CD14-positive monocyte (primary cell): ENCODE results near the gene NEDD8. TPM values are rescaled to one million over a fixed set of nuclear protein-coding genes. Genes with fewer than 3 reads are reported as not detected.

Experiments
- DNase-seq, 3 donors: peaks; one replicate each; pipeline ENCODE4 v3.0.0-alpha.2; 2011 to 2022
- H2AFZ ChIP-seq: 2 replicates; pipeline ENCODE4 v1.6.0; 2012; ENCODE audit warnings: mild to moderate bottlenecking, low read depth, low read length, inconsistent platforms; ENCODE audit not compliant: insufficient read depth, poor library complexity, severe bottlenecking
- H3K27ac ChIP-seq, 2 donors: 1 replicate in 1 of 2; 2 replicates in 1 of 2; pipeline ENCODE4 v1.5.1; 2012 to 2013; ENCODE audit warnings: low read length in 2 of 2, control low read depth in 1 of 2, inconsistent platforms in 1 of 2, low read depth in 1 of 2, mild to moderate bottlenecking in 1 of 2
- H3K27me3 ChIP-seq, 2 donors: one replicate each; pipeline versions ENCODE4 v1.6.0 to v1.6.1; 2011 to 2013; ENCODE audit warnings: low read length in 2 of 2; ENCODE audit not compliant: control insufficient read depth in 2 of 2, insufficient read depth in 2 of 2
- H3K36me3 ChIP-seq, 2 donors: replicated peaks in 1 of 2; 1 replicate in 1 of 2; 2 replicates in 1 of 2; pipeline versions ENCODE4 v1.5.1 to v1.6.1; 2012 to 2013; ENCODE audit warnings: low read length in 2 of 2, control low read depth in 1 of 2, inconsistent platforms in 1 of 2, mild to moderate bottlenecking in 1 of 2; ENCODE audit not compliant: insufficient read depth in 2 of 2, control insufficient read depth in 1 of 2
- H3K4me1 ChIP-seq, 2 donors: 1 replicate in 1 of 2; 2 replicates in 1 of 2; pipeline versions ENCODE4 v1.5.1 to v1.6.1; 2012 to 2013; ENCODE audit warnings: low read length in 2 of 2, control low read depth in 1 of 2, inconsistent platforms in 1 of 2, mild to moderate bottlenecking in 1 of 2, moderate library complexity in 1 of 2; ENCODE audit not compliant: insufficient read depth in 2 of 2, control insufficient read depth in 1 of 2
- H3K4me2 ChIP-seq: replicated peaks from 2 replicates; pipeline ENCODE3; 2012; ENCODE audit warnings: low read length, moderate library complexity, mild to moderate bottlenecking; ENCODE audit not compliant: poor library complexity, severe bottlenecking; ENCODE audit errors: extremely low read depth
- H3K4me3 ChIP-seq, 3 experiments: fragments of 200-600 bp in 1 of 3; sonication (generic) in 1 of 3; replicated peaks in 1 of 3; 1 replicate in 2 of 3; 2 replicates in 1 of 3; pipeline ENCODE4 v1.5.1; 2011 to 2013; ENCODE audit warnings: low read length in 3 of 3, mild to moderate bottlenecking in 3 of 3, control low read depth in 2 of 3, low read depth in 2 of 3, inconsistent platforms in 1 of 3, moderate library complexity in 1 of 3
- H3K79me2 ChIP-seq: 2 replicates; pipeline ENCODE4 v1.6.0; 2012; ENCODE audit warnings: mild to moderate bottlenecking, control low read depth, inconsistent platforms, low read length, moderate library complexity; ENCODE audit not compliant: insufficient read depth
- H3K9ac ChIP-seq: 2 replicates; pipeline ENCODE4 v1.6.0; 2017; ENCODE audit warnings: low read length, mild to moderate bottlenecking; ENCODE audit not compliant: insufficient read depth, poor library complexity, severe bottlenecking
- H3K9me3 ChIP-seq, 2 donors: replicated peaks in 1 of 2; 1 replicate in 1 of 2; 2 replicates in 1 of 2; pipeline versions ENCODE4 v1.5.1 to v1.6.1; 2012 to 2013; ENCODE audit warnings: low read length in 2 of 2, control low read depth in 1 of 2; ENCODE audit not compliant: control insufficient read depth in 1 of 2, insufficient read depth in 1 of 2
- H4K20me1 ChIP-seq: 2 replicates; pipeline ENCODE4 v1.6.0; 2012; ENCODE audit warnings: mild to moderate bottlenecking, low read length, control low read depth, moderate library complexity; ENCODE audit not compliant: insufficient read depth
- H3K27ac Mint-ChIP-seq, 7 donors: one replicate each; pipeline ENCODE4 v1.8.0; 2020; ENCODE audit warnings: mild to moderate bottlenecking in 7 of 7, mixed read lengths in 7 of 7, moderate library complexity in 6 of 7, inconsistent platforms in 2 of 7
- H3K27me3 Mint-ChIP-seq, 3 donors: one replicate each; pipeline ENCODE4 v1.8.0; 2021 to 2022; ENCODE audit warnings: low read depth in 3 of 3, mild to moderate bottlenecking in 3 of 3, mixed read lengths in 3 of 3, moderate library complexity in 3 of 3, inconsistent platforms in 1 of 3
- H3K36me3 Mint-ChIP-seq, 2 donors: one replicate each; pipeline ENCODE4 v1.8.0; 2020; ENCODE audit warnings: mixed read lengths in 2 of 2, inconsistent platforms in 1 of 2, mild to moderate bottlenecking in 1 of 2
- H3K4me1 Mint-ChIP-seq: one replicate; pipeline ENCODE4 v1.8.0; 2020; ENCODE audit warnings: mild to moderate bottlenecking, mixed read lengths
- H3K4me3 Mint-ChIP-seq, 2 donors: one replicate each; pipeline ENCODE4 v1.8.0; 2020; ENCODE audit warnings: mild to moderate bottlenecking in 2 of 2, mixed read lengths in 2 of 2, moderate library complexity in 1 of 2
- H3K9me3 Mint-ChIP-seq, 7 donors: one replicate each; pipeline ENCODE4 v1.8.0; 2020 to 2022; ENCODE audit warnings: mixed read lengths in 7 of 7, mild to moderate bottlenecking in 6 of 7, moderate library complexity in 6 of 7, inconsistent platforms in 2 of 7
- CTCF ChIP-seq: fragments of 200-600 bp; IDR thresholded peaks from one replicate; pipeline ENCODE4 v1.8.0; 2022; ENCODE audit warnings: antibody characterized with exemption, mild to moderate bottlenecking
- WGBS: methylation state at CpG from one replicate; pipeline ENCODE4 v1.1.5; 2013; ENCODE audit warnings: missing lambda C conversion rate; ENCODE audit not compliant: insufficient coverage; 5-methylcytosine and 5-hydroxymethylcytosine counted together
- intact Hi-C, 2 donors: fragments of 100-400 bp; cut with micrococcal nuclease; formaldehyde crosslinking; loops; one replicate each; pipeline versions ENCODE4 v1.15.0 to v1.15.1; 2023
- polyA plus RNA-seq, 3 donors: library from polyadenylated mRNA; depleted of rRNA in 1 of 3; unstranded in 2 of 3; stranded (reverse) in 1 of 3; fragments of 300-500 nt in 2 of 3; fragments of >200 nt in 1 of 3; fragmentation: Illumina TruSeq in 2 of 3; gene quantifications; 1 replicate in 2 of 3; 2 replicates in 1 of 3; pipeline ENCODE4 v1.2.3, GENCODE V29; 2012 to 2021

The NEDD8 gene
- polyA plus RNA-seq, 3 donors, result 164 to 335 (median 306) TPM

- H3K27ac ChIP-seq, result no peak overlapping the region
- intact Hi-C loops, result no loop called here
- Mint-ChIP-seq H3K27ac (peak overlapping the region in 2 of 7 donors; percentile 13 to 66), H3K4me1 (peaks cover 19% of the 10 kb centered on the region), H3K4me3 (no peak overlapping the region), H3K9me3 (no peaks in the 10 kb centered on the region), H3K27me3 (peaks cover 0 to 3% (median 1%) of the 10 kb centered on the region in 3 donors), H3K36me3 (peaks cover 57 to 73% of the 10 kb centered on the region in 2 donors)
- H3K9ac ChIP-seq, result no peak overlapping the region
- H3K4me1 ChIP-seq, result peaks cover 17% of the 10 kb centered on the region in 2 donors
- peaks cover 40 to 71% of the 10 kb centered on the region in 2 donors for H3K36me3 ChIP-seq
- no peak for DNase-seq
- no peaks in the 10 kb centered on the region for H3K79me2 ChIP-seq
- H3K9me3 ChIP-seq, result no peaks in the 10 kb centered on the region
- H2AFZ ChIP-seq, result no peak overlapping the region
- H3K4me3 ChIP-seq, result no peak overlapping the region
- TF ChIP-seq CTCF, result no peak
- no peaks in the 10 kb centered on the region for H4K20me1 ChIP-seq
- H3K4me2 ChIP-seq, result no peak overlapping the region
- no peaks in the 10 kb centered on the region for H3K27me3 ChIP-seq
- 96% methylated on average over 17 of the region's 19 CpGs for WGBS
Observed at GRCh38 chr14:24184104-24184970, 47.8 kb downstream of the NEDD8 start.

- no peak for TF ChIP-seq CTCF
- Mint-ChIP-seq H3K27me3 (peaks cover 0 to 3% (median 1%) of the 10 kb centered on the region in 3 donors), H3K9me3 (no peaks in the 10 kb centered on the region), H3K36me3 (peaks cover 70 to 86% of the 10 kb centered on the region in 2 donors), H3K27ac (no peak overlapping the region), H3K4me3 (no peak overlapping the region), H3K4me1 (peaks cover 9% of the 10 kb centered on the region)
- H2AFZ ChIP-seq, result no peak overlapping the region
- H3K9me3 ChIP-seq, result no peaks in the 10 kb centered on the region
- no peak overlapping the region for H3K9ac ChIP-seq
- H3K27me3 ChIP-seq, result no peaks in the 10 kb centered on the region
- peaks cover 5 to 6% of the 10 kb centered on the region in 2 donors for H3K4me1 ChIP-seq
- WGBS, result 91% methylated on average over 7 of the region's 15 CpGs
- no peak overlapping the region for H3K27ac ChIP-seq
- no peaks in the 10 kb centered on the region for H4K20me1 ChIP-seq
- peaks cover 53 to 84% of the 10 kb centered on the region in 2 donors for H3K36me3 ChIP-seq
- no peaks in the 10 kb centered on the region for H3K79me2 ChIP-seq
- intact Hi-C loops, result no loop called here
- DNase-seq, result no peak
- no peak overlapping the region for H3K4me2 ChIP-seq
- no peak overlapping the region for H3K4me3 ChIP-seq
Observed at GRCh38 chr14:24183014-24183481, 49.1 kb downstream of the NEDD8 start.
